GM13977 (cell line): ENCODE results near the gene FBXW7.

Experiments used
- DNase-seq: peaks from one replicate; pipeline ENCODE4 v3.0.0; 2012; ENCODE audit warnings: low spot score
- in situ Hi-C: fragments of 300-500 bp; cut with MboI; formaldehyde crosslinking; loops from one replicate; pipeline ENCODE4 v1.12.0; 2022; ENCODE audit warnings: low sequenced_read_pairs, low pct_unique_long_range_greater_than_20kb, mixed read lengths, inconsistent platforms; ENCODE audit not compliant: unreplicated experiment
- TF ChIP-seq, protein P1 (sequence below): IDR thresholded peaks from 2 replicates; pipeline ENCODE4 v1.5.1; 2012; ENCODE audit warnings: mild to moderate bottlenecking, control low read depth; ENCODE audit not compliant: insufficient read depth; ENCODE audit errors: extremely low read depth, missing control alignments

Gene FBXW7

DNA sequence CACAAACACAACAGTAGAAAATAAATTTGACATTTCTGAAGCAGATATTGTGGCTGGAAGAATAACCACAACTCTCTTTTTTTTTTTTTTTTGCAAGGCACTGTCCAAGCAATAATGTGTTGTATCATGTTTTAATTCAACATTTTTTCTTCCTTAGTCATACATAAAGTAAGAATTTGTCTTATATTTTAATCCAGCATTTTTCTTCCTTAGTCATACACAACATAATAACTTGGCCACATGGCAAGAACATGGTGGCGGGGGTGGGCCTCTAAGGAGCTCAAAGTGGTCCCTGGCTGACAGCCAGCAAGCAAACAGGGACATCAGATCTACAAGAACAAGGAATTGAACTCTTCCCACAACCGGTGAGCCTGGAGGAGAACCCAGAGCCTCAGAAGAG is 20.2 kb downstream of the FBXW7 start:
- no peak for DNase-seq
- TF ChIP-seq, protein P1, sequence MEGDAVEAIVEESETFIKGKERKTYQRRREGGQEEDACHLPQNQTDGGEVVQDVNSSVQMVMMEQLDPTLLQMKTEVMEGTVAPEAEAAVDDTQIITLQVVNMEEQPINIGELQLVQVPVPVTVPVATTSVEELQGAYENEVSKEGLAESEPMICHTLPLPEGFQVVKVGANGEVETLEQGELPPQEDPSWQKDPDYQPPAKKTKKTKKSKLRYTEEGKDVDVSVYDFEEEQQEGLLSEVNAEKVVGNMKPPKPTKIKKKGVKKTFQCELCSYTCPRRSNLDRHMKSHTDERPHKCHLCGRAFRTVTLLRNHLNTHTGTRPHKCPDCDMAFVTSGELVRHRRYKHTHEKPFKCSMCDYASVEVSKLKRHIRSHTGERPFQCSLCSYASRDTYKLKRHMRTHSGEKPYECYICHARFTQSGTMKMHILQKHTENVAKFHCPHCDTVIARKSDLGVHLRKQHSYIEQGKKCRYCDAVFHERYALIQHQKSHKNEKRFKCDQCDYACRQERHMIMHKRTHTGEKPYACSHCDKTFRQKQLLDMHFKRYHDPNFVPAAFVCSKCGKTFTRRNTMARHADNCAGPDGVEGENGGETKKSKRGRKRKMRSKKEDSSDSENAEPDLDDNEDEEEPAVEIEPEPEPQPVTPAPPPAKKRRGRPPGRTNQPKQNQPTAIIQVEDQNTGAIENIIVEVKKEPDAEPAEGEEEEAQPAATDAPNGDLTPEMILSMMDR, result no peak
- in situ Hi-C loops, result no loop called here

- DNase-seq, result no peak
- in situ Hi-C loops, result no loop called here
- TF ChIP-seq, protein P1, result no peak
Observed at GRCh38 chr4:152514356-152514755, 21.5 kb downstream of the FBXW7 start.

DNA sequence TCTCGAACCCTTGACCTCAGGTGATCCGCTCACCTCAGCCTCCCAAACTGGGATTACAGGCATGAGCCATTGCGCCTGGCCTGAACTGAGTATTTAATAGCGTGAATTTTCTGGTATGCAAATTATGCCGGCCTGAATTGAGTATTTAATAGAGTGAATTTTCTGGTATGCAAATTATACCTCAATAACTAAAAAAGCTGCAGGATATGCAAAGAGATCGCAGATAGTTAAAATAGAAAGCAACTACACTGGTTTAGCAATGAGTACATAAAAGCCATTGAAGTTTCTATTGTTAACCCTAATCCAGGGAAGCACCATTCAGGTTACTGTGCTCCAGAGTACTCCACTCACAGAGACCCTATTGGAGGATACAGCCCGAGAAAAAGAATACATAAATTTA is 22.8 kb downstream of the FBXW7 start:
- DNase-seq, result no peak
- TF ChIP-seq, protein P1, result no peak
- in situ Hi-C loops, result no loop called here

- in situ Hi-C loops, result no loop called here
- no peak for DNase-seq
- TF ChIP-seq, protein P1, result no peak
Observed at GRCh38 chr4:152512483-152512882, 23.4 kb downstream of the FBXW7 start.

DNA sequence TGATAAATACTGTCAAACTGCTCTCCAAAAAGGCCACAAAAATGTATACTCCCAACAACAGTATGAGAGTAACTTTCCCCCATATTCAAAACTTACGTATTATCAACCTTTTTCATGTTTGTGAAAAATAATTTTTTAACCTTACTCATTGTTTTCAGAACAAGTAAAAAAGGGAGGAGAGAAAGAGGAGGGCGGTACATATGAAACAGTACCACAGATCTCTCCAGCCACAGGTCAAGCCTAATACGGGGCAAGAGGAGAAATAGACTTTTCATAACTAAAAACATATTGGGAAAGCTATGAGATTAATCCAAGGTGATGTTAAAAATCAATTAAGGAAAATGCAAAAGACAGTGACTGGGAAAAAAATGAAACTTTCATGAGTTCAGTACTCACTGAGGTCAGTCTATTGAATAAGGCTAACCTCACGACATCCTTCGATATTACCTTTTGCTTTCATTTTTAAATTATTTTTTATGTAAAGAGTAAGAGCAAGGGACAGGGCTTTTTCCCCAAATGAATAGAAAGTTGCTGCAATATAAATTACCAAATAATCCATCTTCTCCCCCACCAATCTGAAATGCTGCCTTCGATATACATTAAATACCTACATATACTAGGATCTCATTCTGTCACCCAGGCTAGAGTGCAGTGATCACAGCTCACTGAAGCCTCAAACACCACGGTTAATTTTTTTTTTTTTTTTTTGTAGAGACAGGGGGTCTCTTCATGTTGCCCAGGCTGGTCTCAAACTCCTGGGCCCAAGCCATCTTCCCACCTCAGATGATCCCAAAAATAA is 25.3 kb downstream of the FBXW7 start:
- DNase-seq, result no peak
- in situ Hi-C loops, result no loop called here
- TF ChIP-seq, protein P1, result no peak

- in situ Hi-C loops, result no loop called here
- no peak for DNase-seq
Observed at GRCh38 chr4:152509595-152510225, 26.2 kb downstream of the FBXW7 start.

More at GRCh38 chr4:152509595-152510225, 26.2 kb downstream of the FBXW7 start:
- TF ChIP-seq, protein P1, result no peak
